Mucosa of descending colon (tissue), 3 donors: ENCODE measurements around the gene MORC2. TPM values are rescaled to one million over a fixed set of nuclear protein-coding genes. Genes with fewer than 3 reads are reported as not detected.

Experiments
- ATAC-seq: fragments of 200-7000 bp; cut with Tn5 transposase; one replicate; pipeline ENCODE4 v1.9.1; 2020; ENCODE audit warnings: mild to moderate bottlenecking, moderate library complexity
- DNase-seq, 3 donors: peaks; one replicate each; pipeline ENCODE4 v3.0.0-alpha.2; 2020
- H3K36me3 ChIP-seq: fragments of 200-600 bp; one replicate; pipeline ENCODE4 v1.8.0; 2021; ENCODE audit warnings: low read depth, mild to moderate bottlenecking
- H3K4me1 ChIP-seq: fragments of 200-600 bp; one replicate; pipeline ENCODE4 v1.8.0; 2021; ENCODE audit warnings: low read depth, mild to moderate bottlenecking
- H3K4me3 ChIP-seq: fragments of 200-600 bp; one replicate; pipeline ENCODE4 v1.8.0; 2021; ENCODE audit warnings: mild to moderate bottlenecking
- H3K9me3 ChIP-seq: fragments of 200-600 bp; one replicate; pipeline ENCODE4 v1.8.0; 2021; ENCODE audit warnings: mild to moderate bottlenecking
- intact Hi-C, 2 donors: fragments of 100-400 bp; cut with DNase I in 1 of 2; cut with micrococcal nuclease in 1 of 2; formaldehyde crosslinking; loops; one replicate each; pipeline versions ENCODE4 v1.11.0 to v1.11.1; 2022; cut with DNase I, micrococcal nuclease
- total RNA-seq, 3 donors: library from RNA; stranded (reverse); fragmentation: NEBNext Ultra II Directional in 2 of 3; extraction: Animal tissue kit (Norgen Biotek cat#: 25700) in 2 of 3; gene quantifications; one replicate each; pipeline versions ENCODE4 v1.2.1 to v1.2.4, GENCODE V29; 2021 to 2023
- TF ChIP-seq, protein P1 (sequence below): fragments of 200-600 bp; IDR thresholded peaks from one replicate; pipeline ENCODE4 v1.8.0; 2022; ENCODE audit warnings: antibody characterized with exemption, mild to moderate bottlenecking
- donor health status: DM: no; HTN: no; CAD: no; lungs with moderate emphysema.
- donor health status: DM: no; HTN: no; CAD: no.
- donor health status: DM: no; HTN: yes; CAD: no.

MORC2 gene
- total RNA-seq, 3 donors from 2014 or later = 14.0 to 28.0 (median 20.0) TPM

DNA sequence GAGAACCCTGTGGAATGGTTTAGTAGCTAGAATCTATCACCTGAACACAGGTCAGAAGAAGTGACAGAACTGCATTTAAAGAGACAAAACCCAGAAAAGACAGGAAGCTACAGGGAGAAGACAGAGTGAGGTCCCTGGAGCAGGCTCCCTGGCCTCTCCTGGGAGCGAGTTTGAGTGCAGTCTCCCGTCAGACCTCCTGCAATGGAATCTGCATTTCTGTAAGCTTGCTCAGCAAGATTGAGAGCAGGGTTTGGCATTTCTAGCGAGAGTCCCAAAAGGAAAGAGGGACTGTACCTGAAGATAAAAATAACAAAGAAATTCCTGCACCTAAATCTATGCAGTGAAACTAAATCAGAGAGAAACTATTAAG is 74.2 kb downstream of the MORC2 start:
- intact Hi-C loops = no loop called here
- Histone ChIP-seq H3K9me3 (peaks cover 5% of the 10 kb centered on the region), H3K4me1 (no peaks in the 10 kb centered on the region), H3K4me3 (no peak overlapping the region), H3K36me3 (no peaks in the 10 kb centered on the region)
- TF ChIP-seq, protein P1, sequence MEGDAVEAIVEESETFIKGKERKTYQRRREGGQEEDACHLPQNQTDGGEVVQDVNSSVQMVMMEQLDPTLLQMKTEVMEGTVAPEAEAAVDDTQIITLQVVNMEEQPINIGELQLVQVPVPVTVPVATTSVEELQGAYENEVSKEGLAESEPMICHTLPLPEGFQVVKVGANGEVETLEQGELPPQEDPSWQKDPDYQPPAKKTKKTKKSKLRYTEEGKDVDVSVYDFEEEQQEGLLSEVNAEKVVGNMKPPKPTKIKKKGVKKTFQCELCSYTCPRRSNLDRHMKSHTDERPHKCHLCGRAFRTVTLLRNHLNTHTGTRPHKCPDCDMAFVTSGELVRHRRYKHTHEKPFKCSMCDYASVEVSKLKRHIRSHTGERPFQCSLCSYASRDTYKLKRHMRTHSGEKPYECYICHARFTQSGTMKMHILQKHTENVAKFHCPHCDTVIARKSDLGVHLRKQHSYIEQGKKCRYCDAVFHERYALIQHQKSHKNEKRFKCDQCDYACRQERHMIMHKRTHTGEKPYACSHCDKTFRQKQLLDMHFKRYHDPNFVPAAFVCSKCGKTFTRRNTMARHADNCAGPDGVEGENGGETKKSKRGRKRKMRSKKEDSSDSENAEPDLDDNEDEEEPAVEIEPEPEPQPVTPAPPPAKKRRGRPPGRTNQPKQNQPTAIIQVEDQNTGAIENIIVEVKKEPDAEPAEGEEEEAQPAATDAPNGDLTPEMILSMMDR = no peak
- DNase-seq (no peak), ATAC-seq (no peak)

DNA sequence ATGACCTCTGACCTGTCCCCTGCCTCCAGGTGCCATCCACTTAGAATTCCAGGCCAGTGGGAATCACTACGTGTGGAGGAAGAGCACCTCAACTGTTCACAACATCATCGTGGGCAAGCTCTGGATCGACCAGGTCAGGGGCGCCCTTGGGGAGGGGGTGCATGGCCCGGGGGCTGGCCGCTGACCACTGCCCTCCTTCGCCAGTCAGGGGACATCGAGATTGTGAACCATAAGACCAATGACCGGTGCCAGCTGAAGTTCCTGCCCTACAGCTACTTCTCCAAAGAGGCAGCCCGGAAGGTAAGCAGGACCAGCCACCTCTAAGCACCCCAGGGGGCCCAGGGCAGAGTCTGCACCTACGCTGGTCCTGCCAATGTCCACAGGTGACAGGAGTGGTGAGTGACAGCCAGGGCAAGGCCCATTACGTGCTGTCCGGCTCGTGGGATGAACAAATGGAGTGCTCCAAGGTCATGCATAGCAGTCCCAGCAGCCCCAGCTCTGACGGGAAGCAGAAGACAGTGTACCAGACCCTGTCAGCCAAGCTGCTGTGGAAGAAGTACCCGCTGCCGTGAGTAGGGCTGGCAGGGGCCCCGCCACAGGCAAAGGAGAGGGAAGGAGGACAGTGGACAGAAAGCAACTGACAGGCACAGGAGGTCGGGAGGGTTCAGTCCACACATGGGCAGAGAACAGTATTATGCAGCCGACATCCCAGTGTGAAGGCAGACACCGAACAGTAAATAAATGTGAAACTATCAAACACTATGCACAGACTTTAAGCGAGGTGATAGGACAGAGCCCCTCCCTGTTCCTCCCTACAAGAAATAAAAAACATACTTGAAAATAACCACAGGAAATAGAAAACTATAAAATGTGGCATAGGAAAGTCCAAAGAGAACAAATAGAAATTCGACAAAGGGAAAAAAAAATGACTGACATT is 74.9 kb downstream of the MORC2 start:
- DNase-seq (peak in 1 of 3 donors; percentile 23), ATAC-seq (no peak)
- intact Hi-C loops = no loop called here
- no peaks in the 10 kb centered on the region for H3K4me1 ChIP-seq
- H3K4me3 ChIP-seq = no peak overlapping the region
- no peaks in the 10 kb centered on the region for H3K36me3 ChIP-seq
- TF ChIP-seq, protein P1 = no peak
- no peaks in the 10 kb centered on the region for H3K9me3 ChIP-seq

DNA sequence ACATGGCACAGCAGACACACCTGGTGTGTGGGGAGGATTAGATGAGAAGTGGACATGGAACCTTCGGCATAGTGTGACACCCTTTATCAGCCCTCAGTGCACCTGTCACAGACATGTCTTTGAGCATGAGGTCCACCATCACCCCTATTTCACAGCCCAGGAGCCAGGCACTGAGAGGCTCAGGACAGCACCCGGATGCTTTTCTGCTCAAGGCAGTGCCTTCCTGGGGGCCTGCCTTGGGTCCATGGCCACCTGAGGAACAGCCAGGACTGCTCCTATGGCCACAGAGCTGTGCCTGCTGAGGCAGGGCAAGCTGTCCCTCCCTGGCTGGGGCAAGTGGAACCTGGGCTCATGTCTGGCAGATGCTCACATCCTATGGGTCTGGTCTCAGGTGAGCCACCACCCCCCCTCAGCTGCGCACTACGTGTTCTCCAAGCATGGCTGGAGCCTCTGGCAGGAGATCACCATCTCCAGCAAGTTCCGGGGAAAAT is 75.8 kb downstream of the MORC2 start:
- TF ChIP-seq, protein P1 = no peak
- DNase-seq (peak in 2 of 3 donors; percentile 9 to 12), ATAC-seq (no peak)
- intact Hi-C loops = no loop called here
- H3K4me1 ChIP-seq = no peaks in the 10 kb centered on the region
- no peak overlapping the region for H3K4me3 ChIP-seq
- H3K9me3 ChIP-seq = no peaks in the 10 kb centered on the region
- H3K36me3 ChIP-seq = no peaks in the 10 kb centered on the region

DNA sequence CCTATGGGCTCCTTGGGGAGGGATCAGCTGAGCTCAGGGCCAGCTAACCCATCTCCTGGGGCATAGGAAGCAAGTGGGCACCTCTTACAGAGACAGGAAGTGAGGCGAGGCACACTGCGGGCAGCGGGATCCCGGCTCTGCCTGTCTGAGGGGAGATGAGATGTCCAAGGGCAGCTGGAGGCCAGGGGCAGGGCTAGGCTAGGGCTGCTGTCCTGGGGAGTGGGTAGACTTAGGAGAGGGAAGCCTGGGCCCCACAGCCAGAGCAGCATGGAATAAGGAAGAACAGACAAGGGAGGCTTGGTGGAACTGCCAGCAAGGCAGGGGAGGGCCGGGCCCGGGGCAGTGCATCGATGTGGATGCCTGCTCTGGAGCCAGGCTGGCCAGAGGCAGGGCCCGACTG is 76.3 kb downstream of the MORC2 start:
- intact Hi-C loops = no loop called here
- ATAC-seq (no peak), DNase-seq (peak in 2 of 3 donors; percentile 6 to 31)
- no peak overlapping the region for H3K4me3 ChIP-seq
- no peaks in the 10 kb centered on the region for H3K36me3 ChIP-seq
- H3K4me1 ChIP-seq = no peaks in the 10 kb centered on the region
- TF ChIP-seq, protein P1 = no peak
- H3K9me3 ChIP-seq = no peaks in the 10 kb centered on the region

DNA sequence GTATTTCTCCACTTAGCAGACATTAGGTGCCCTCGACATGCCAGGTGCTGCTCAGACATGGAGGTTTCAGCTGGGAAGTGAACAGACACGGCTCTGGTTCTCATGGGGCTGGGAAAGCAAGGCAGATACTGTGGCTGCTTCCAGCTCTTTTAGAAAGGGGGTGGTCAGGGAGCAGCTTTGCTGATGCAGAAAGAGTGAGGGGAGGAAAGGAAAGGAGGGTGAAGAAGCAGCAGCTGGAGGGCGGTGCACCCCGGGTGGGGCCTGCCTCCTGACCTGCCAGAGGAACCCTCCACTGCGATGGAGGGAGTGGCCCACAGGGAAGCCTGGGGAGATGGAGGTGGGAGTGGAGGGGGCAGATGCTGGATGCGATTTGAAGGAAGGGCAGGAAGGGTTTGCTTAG is 76.8 kb downstream of the MORC2 start:
- intact Hi-C loops = no loop called here
- peak in 2 of 3 donors; percentile 13 to 14 for DNase-seq
- TF ChIP-seq, protein P1 = no peak
- no peaks in the 10 kb centered on the region for H3K9me3 ChIP-seq
- ATAC-seq = no peak
- no peak overlapping the region for H3K4me3 ChIP-seq
- no peaks in the 10 kb centered on the region for H3K4me1 ChIP-seq
- H3K36me3 ChIP-seq = no peaks in the 10 kb centered on the region
